ENCODE data around the gene TNNI2. TPM values are rescaled to one million over a fixed set of nuclear protein-coding genes. Genes with fewer than 3 reads are reported as not detected.

TNNI2 gene
- total and polyA plus RNA-seq, 2 donors (not counting 3 experiments of a cell fraction or from before 2014, with no cell fraction given) = not detected

DNA sequence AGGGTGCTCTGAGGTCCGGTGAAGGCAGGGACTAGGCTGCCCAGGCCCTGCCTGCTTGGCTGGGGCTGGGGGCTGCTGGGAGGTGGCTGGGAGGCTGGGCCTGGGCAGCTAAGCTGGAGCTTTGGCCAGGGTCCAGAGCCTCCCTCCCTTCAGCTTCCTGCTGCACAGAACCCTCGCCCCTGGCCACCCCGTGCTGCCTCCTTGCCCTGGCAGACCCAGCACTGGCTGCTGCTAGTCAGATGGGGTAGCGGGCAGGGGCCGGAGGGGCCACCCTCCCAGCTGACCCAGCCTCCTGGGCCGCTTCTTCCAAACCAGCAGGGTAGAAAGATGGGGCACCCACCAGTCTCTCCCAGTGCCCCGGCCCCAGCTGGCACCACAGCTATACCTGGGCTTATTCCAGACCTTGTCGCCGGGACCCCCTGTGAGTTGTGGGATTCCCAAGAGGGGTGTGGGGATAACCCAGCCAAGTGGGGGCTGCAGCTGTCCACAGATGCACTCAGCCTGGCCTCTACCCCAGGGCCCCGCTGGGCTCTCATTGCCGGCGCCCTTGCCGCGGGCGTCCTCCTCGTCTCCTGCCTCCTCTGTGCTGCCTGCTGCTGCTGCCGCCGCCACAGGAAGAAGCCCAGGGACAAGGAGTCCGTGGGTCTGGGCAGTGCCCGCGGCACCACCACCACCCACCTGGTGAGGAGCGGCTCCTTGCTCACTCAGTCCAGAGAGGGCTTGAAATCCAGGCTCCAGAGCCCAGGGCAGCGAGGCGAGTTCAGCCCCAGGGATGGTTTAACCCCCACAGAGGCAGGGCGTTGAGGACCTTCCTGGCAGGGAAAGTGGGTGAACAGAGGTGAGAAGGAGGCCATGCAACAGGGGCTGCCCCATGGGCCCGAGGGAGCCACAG lies 3.8 kb upstream of the TNNI2 start, which contains the start of gene SYT8:
Gene SYT8 (plus strand): TSS at position 212 of the 892 bp plus-strand sequence. CDS start 116 bp downstream, at position 328.
- ChIA-PET POLR2A (no interaction called here), CTCF (interaction anchor here (0.9 to 7.8 kb wide), 10 partner anchors 41 to 321 kb away, joined by 3 to 623 read pairs (median 23); no protein-coding TSS in a partner anchor)
- Histone ChIP-seq H2AFZ (ENCODE audit: low read depth, low read length) (no peak within 1 kb of the TSS), H3K36me3 (ENCODE audit: control insufficient read depth in 2 of 2, extremely low read depth in 1 of 2, insufficient read depth in 2 of 2, low read length in 2 of 2) (no peaks in the 10 kb centered on the region), H3K9ac (replicated peaks; ENCODE audit: extremely low read depth, insufficient read depth, low read length) (no peak within 1 kb of the TSS), H3K9me1 (replicated peaks; ENCODE audit: control insufficient read depth, extremely low read depth, insufficient read depth, low read length) (no peaks in the 10 kb centered on the region), H3K4me1 (ENCODE audit: control insufficient read depth, extremely low read depth, insufficient read depth, low read length) (no peaks in the 10 kb centered on the region), H3K79me2 (ENCODE audit: control insufficient read depth, insufficient read depth, low read length) (no peaks in the 10 kb centered on the region), H3K9me3 (replicated peaks; ENCODE audit: control insufficient read depth, insufficient read depth, low read length) (no peaks in the 10 kb centered on the region), H3K4me3 (replicated peaks in 1 of 3; ENCODE audit: insufficient read depth in 1 of 3, low read depth in 1 of 3, low read length in 3 of 3) (no peak within 1 kb of the TSS), H3K27ac (ENCODE audit: insufficient read depth, low read depth, low read length) (no peak within 1 kb of the TSS), H3K27me3 (ENCODE audit: control insufficient read depth in 2 of 2, insufficient read depth in 2 of 2, low read length in 2 of 2) (no peaks in the 10 kb centered on the region), H4K20me1 (replicated peaks; ENCODE audit: control insufficient read depth, extremely low read depth, insufficient read depth, low read length) (no peaks in the 10 kb centered on the region), H3K4me2 (ENCODE audit: insufficient read depth, low read length) (no peak within 1 kb of the TSS)
- intact Hi-C loops (cut with micrococcal nuclease) = no loop called here
- FAIRE-seq (no peak), DNase-seq (ENCODE audit: low read depth, low spot score) (no peak)
- dilution Hi-C loops (cut with MboI; ENCODE audit: extremely low pct_ligation_motif_present, low sequenced_read_pairs) = no loop called here
- no TSS peak for BruUV-seq (replicated peaks)
- no peak for TF ChIP-seq MYC (IDR thresholded peaks at IDR 0.05; ENCODE audit: low read depth, low read length)
- no peak for TF ChIP-seq EZH2 (IDR thresholded peaks at IDR 0.05; ENCODE audit: borderline replicate concordance, low read depth, low read length, severe bottlenecking)
- no peak for TF ChIP-seq POLR2AphosphoS5 (IDR thresholded peaks at IDR 0.05; ENCODE audit: insufficient read depth, low read depth, low read length)
- TF ChIP-seq POLR2A (IDR thresholded peaks at IDR 0.05; ENCODE audit: low read depth, low read length) = no peak
- TF ChIP-seq, protein P1, sequence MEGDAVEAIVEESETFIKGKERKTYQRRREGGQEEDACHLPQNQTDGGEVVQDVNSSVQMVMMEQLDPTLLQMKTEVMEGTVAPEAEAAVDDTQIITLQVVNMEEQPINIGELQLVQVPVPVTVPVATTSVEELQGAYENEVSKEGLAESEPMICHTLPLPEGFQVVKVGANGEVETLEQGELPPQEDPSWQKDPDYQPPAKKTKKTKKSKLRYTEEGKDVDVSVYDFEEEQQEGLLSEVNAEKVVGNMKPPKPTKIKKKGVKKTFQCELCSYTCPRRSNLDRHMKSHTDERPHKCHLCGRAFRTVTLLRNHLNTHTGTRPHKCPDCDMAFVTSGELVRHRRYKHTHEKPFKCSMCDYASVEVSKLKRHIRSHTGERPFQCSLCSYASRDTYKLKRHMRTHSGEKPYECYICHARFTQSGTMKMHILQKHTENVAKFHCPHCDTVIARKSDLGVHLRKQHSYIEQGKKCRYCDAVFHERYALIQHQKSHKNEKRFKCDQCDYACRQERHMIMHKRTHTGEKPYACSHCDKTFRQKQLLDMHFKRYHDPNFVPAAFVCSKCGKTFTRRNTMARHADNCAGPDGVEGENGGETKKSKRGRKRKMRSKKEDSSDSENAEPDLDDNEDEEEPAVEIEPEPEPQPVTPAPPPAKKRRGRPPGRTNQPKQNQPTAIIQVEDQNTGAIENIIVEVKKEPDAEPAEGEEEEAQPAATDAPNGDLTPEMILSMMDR (IDR thresholded peaks at IDR 0.05; ENCODE audit: extremely low read depth in 1 of 2, insufficient read depth in 1 of 2, low read depth in 1 of 2, low read length in 2 of 2) = no peak
- TF ChIP-seq, protein P2, sequence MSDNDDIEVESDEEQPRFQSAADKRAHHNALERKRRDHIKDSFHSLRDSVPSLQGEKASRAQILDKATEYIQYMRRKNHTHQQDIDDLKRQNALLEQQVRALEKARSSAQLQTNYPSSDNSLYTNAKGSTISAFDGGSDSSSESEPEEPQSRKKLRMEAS (IDR thresholded peaks at IDR 0.05; ENCODE audit: insufficient read depth, insufficient read length) = no peak
- TF ChIP-seq FOS (IDR thresholded peaks at IDR 0.05; ENCODE audit: borderline replicate concordance, insufficient read depth, low read length) = no peak
- TF ChIP-seq GATA2 (IDR thresholded peaks at IDR 0.05; ENCODE audit: insufficient read depth, insufficient read length, low read depth, low read length) = no peak
- TF ChIP-seq JUN (IDR thresholded peaks at IDR 0.05; ENCODE audit: borderline replicate concordance, insufficient read depth, insufficient read length, low read depth) = no peak
